Fibroblast of mammary gland (primary cell): ENCODE results near the gene ADAMTS14.
A peak's percentile ranks its signal among the peaks of the same experiment; 100 is the strongest.
"Not testable (repeated sequence)": the region's sequence is repeated elsewhere in the genome, so short reads cannot be mapped to it uniquely, and the experiment has no call there.

Source experiments
- DNase-seq: peaks from one replicate; pipeline ENCODE4 v3.0.0-alpha.2; 2010; ENCODE audit warnings: low read depth
- H3K4me3 ChIP-seq: 2 replicates; pipeline ENCODE4 v1.5.1; 2011; ENCODE audit warnings: low read depth, mild to moderate bottlenecking, low read length, moderate library complexity; ENCODE audit not compliant: control insufficient read depth
- TF ChIP-seq, protein P1 (sequence below): conservative IDR thresholded peaks from 2 replicates; pipeline ENCODE4 v1.5.1; 2011; ENCODE audit warnings: low read depth, low read length, inconsistent platforms; ENCODE audit not compliant: control insufficient read depth, insufficient read depth

ADAMTS14 gene

DNA sequence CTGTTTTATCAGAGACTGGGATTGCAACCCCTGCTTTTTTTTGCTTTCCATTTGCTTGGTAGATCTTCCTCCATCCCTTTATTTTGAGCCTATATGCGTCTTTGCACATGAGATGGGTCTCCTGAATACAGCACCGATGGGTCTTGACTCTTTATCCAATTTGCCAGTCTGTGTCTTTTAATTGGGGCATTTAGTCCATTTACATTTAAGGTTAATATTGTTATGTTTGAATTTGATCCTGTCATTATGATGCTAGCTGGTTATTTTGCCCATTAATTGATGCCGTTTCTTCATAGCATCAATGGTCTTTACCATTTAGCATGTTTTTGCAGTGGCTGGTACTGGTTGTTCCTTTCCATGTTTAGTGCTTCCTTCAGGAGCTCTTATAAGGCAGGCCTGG, 29.0 kb upstream of the ADAMTS14 start:
- not testable (repeated sequence) for DNase-seq, H3K4me3 ChIP-seq

DNA sequence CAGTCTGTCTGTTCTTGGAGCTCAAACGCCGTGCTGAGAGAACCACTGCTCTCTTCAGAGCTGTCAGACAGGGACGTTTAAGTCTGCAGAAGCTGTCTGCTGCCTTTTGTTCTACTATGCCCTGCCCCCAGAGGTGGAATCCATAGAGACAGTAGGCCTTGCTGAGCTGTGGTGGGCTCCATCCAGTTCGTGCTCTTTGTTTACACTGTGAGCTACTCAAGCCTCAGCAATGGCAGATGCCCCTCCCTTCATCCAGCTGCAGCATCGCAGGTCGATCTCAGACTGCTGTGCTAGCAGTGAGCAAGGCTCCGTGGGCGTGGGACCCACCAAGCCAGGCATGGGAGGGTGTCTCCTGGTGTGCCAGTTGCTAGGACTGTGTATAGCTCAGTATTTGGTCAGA, 27.3 kb upstream of the ADAMTS14 start:
- not testable (repeated sequence) for H3K4me3 ChIP-seq, DNase-seq

DNA sequence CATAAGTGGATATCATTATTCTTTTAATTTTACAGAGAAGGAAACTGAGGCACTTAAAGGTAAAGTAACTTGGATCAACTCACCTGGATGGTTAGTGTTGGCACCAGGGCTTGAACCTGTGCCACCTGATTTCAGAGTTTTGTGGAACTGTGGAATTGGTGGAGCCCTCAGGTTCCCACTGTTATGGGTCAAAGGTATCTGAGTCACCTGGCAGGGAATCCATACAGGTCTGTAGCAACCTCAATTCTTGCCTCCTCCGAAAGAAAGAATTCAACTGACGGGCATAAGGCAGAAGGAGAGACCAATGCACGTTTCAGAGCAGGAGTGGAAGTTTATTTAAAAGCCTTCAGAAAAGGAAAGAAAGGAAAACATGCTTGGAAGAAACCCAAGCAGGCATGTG, 25.2 kb upstream of the ADAMTS14 start:
- no peak for DNase-seq

DNA sequence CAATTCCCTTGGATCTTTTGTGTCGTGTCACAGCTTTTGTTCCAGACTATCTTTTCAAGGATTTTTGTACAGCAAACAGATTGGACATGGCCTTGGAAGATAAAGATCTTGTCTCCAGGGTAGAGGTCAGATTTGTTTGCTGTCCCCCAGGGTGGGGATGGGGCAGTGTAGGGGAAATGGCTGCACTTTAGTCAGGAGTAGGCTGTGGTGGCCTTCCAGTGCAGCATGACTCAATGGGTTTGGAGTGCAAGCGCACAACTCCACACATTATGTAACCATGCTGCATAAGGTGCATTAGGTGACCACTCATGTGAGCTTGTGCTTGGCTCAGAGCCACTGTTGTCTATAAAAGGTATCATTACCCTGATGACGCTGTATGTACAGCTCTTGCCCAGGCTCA, 23.9 kb upstream of the ADAMTS14 start:
- TF ChIP-seq, protein P1, sequence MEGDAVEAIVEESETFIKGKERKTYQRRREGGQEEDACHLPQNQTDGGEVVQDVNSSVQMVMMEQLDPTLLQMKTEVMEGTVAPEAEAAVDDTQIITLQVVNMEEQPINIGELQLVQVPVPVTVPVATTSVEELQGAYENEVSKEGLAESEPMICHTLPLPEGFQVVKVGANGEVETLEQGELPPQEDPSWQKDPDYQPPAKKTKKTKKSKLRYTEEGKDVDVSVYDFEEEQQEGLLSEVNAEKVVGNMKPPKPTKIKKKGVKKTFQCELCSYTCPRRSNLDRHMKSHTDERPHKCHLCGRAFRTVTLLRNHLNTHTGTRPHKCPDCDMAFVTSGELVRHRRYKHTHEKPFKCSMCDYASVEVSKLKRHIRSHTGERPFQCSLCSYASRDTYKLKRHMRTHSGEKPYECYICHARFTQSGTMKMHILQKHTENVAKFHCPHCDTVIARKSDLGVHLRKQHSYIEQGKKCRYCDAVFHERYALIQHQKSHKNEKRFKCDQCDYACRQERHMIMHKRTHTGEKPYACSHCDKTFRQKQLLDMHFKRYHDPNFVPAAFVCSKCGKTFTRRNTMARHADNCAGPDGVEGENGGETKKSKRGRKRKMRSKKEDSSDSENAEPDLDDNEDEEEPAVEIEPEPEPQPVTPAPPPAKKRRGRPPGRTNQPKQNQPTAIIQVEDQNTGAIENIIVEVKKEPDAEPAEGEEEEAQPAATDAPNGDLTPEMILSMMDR = no peak
- peak; percentile 53 for DNase-seq
- no peak overlapping the region for H3K4me3 ChIP-seq

More for the DNA sequence above, 25.2 kb upstream of the ADAMTS14 start:
- TF ChIP-seq, protein P1 = no peak
- no peak overlapping the region for H3K4me3 ChIP-seq

DNA sequence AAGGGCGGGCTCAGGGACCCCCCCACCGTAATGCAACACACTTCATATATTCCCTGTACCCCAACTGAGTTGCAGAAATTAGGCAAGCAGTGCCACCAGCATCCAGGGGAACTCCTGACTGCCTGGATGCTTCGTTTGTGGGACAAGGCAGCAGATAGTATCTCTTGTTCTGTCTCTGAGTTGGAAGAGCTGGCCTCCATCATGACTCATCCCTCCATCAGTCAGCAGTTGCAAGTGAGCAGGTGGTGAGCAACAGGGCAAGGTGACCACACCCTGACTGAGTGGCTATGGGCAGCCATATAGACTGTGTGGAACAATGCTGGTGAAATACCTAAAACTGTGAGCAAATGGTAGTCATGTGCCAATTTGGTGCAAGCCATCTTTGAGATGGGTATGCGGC, 22.8 kb upstream of the ADAMTS14 start:
- TF ChIP-seq, protein P1 = no peak
- DNase-seq = peak; percentile 94
- H3K4me3 ChIP-seq = no peak overlapping the region

DNA sequence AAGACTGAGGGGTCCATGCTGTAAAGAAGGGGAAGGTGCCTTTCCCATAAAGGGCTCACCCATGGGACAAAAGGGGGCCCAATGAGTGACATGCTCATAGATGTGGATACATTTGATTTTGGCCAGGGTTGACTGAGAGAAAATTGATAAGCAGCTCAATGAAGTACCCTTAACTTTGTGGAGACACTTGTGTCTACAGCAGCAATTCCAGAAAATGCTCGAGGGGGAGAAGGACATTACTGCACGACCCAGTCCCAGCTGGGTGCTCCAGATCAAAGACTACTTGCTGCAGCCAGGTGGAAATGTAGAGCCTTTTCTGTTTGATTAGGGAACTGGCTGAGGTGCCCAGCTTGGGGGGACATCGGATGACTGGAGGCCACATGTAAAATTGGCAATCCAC, 22.2 kb upstream of the ADAMTS14 start:
- no peak for DNase-seq
- TF ChIP-seq, protein P1 = no peak
- no peak overlapping the region for H3K4me3 ChIP-seq

DNA sequence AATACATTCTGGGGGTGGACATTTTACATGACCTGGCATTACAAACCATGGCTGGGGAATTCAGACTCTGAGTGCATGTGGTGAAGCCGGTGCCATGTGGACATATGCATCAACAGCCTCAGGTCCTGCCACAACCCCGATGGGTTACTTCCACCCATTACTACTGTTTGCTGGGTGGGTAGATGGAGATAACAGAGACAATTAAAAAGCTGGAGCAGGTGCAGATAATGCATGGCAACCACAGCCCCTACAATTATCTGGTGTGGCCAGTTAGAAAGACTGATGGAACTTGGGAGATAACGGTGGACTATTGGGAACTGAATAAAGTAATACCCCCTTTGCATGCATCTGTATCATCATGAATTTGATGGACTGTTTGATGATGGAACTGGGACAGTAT, 21.6 kb upstream of the ADAMTS14 start:
- TF ChIP-seq, protein P1 = no peak
- DNase-seq = no peak
- no peak overlapping the region for H3K4me3 ChIP-seq

DNA sequence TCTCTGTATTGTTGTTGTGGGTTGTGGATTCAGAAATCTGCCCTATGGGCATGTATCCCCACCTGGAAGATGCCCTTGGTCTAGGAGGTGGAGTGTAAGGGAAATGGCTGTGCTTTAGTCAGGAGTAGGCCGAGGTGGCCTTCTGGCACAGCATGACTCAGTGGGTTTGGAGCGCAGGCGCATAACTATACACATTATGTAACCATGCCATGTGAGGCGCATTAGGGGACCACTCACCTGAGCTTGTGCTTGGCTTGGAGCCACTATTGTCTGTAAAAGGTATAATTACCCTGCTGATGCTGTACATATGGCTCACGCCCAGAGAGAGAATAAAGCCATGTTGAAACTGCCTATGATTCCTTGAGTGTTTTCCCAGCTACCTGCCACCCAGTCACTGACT, 20.6 kb upstream of the ADAMTS14 start:
- DNase-seq = peak; percentile 42

More for the DNA sequence above, 20.6 kb upstream of the ADAMTS14 start:
- TF ChIP-seq, protein P1 = no peak
- no peak overlapping the region for H3K4me3 ChIP-seq
